Measurements from ENCODE around the gene KCNQ2. TPM values are rescaled to one million over a fixed set of nuclear protein-coding genes. Genes with fewer than 3 reads are reported as not detected.

The KCNQ2 gene
- total RNA-seq, 2 experiments from 2014 or later, result not detected

- Mint-ChIP-seq H3K27ac (no peak overlapping the region), H3K9me3 (no peaks in the 10 kb centered on the region), H3K4me1 (ENCODE audit: low read depth) (no peaks in the 10 kb centered on the region), H3K4me3 (no peak overlapping the region), H3K27me3 (peaks cover 2% of the 10 kb centered on the region), H3K36me3 (ENCODE audit: low read depth) (no peaks in the 10 kb centered on the region)
- POLR2A ChIA-PET, result no interaction called here
- ATAC-seq, result no peak
- no peak for DNase-seq
- CTCF ChIA-PET, result no interaction called here
- TF ChIP-seq, protein P1, sequence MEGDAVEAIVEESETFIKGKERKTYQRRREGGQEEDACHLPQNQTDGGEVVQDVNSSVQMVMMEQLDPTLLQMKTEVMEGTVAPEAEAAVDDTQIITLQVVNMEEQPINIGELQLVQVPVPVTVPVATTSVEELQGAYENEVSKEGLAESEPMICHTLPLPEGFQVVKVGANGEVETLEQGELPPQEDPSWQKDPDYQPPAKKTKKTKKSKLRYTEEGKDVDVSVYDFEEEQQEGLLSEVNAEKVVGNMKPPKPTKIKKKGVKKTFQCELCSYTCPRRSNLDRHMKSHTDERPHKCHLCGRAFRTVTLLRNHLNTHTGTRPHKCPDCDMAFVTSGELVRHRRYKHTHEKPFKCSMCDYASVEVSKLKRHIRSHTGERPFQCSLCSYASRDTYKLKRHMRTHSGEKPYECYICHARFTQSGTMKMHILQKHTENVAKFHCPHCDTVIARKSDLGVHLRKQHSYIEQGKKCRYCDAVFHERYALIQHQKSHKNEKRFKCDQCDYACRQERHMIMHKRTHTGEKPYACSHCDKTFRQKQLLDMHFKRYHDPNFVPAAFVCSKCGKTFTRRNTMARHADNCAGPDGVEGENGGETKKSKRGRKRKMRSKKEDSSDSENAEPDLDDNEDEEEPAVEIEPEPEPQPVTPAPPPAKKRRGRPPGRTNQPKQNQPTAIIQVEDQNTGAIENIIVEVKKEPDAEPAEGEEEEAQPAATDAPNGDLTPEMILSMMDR (IDR thresholded peaks at IDR 0.05), result no peak
- intact Hi-C loops (cut with micrococcal nuclease), result no loop called here
Measured at GRCh38 chr20:63417097-63417737, 55.2 kb downstream of the KCNQ2 start.

- no peak overlapping the region for H3K4me3 Mint-ChIP-seq
- TF ChIP-seq, protein P1 (IDR thresholded peaks at IDR 0.05), result no peak
- CTCF ChIA-PET, result no interaction called here
- H3K27ac Mint-ChIP-seq, result no peak overlapping the region
- H3K4me1 Mint-ChIP-seq (ENCODE audit: low read depth), result peaks cover 2% of the 10 kb centered on the region
- peaks cover 2% of the 10 kb centered on the region for H3K27me3 Mint-ChIP-seq
- ATAC-seq (no peak), DNase-seq (no peak)
- H3K9me3 Mint-ChIP-seq, result no peaks in the 10 kb centered on the region
- no peaks in the 10 kb centered on the region for H3K36me3 Mint-ChIP-seq (ENCODE audit: low read depth)
- POLR2A ChIA-PET, result no interaction called here
- intact Hi-C loops (cut with micrococcal nuclease), result no loop called here
Measured at GRCh38 chr20:63416631-63417030, 55.8 kb downstream of the KCNQ2 start.

GRCh38 chr20:63415647-63416391 is 56.6 kb downstream of the KCNQ2 start:
- intact Hi-C loops (cut with micrococcal nuclease), result no loop called here
- no peak overlapping the region for H3K4me3 Mint-ChIP-seq
- peaks cover 3% of the 10 kb centered on the region for H3K4me1 Mint-ChIP-seq (ENCODE audit: low read depth)
- no peak overlapping the region for H3K27ac Mint-ChIP-seq
- ChIA-PET CTCF (no interaction called here), POLR2A (no interaction called here)
- ATAC-seq (no peak), DNase-seq (no peak)
- TF ChIP-seq, protein P1 (IDR thresholded peaks at IDR 0.05), result no peak
- H3K9me3 Mint-ChIP-seq, result no peaks in the 10 kb centered on the region
- H3K27me3 Mint-ChIP-seq, result peaks cover 2% of the 10 kb centered on the region
- no peaks in the 10 kb centered on the region for H3K36me3 Mint-ChIP-seq (ENCODE audit: low read depth)

DNA sequence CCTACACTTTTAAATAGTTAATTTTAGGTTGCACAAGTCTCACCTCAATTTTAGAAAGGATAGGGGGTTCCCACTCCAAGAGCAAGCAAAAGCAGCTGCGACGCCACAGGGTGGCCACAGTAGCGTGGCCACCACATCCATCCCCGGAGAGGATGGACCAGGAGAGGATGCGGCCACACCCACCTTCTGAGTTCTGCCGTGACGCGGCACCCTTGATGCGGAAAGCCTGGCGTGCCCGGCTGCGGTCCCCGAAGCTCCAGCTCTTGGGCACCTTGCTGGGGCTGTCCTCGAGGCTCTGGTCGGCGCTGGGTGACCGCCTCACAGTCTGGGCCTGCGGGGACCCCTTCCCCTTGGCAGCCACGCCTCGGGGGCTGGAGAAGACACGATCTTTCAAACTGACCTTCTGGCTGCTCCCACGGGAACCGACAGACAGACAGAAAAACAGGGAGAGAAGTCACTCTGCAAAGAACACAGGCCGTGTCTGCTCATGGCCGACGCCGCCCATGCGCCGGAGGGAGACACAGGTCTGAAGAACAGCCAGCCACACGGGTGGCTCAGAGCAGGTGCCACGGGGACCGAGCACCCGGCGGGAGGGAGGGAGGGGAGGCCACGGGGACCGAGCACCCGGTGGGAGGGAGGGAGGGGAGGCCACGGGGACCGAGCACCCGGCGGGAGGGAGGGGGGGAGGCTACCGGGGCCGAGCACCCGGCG is 57.6 kb downstream of the KCNQ2 start:
- ChIA-PET POLR2A (no interaction called here), CTCF (no interaction called here)
- peaks cover 3% of the 10 kb centered on the region for H3K4me1 Mint-ChIP-seq (ENCODE audit: low read depth)
- no peaks in the 10 kb centered on the region for H3K9me3 Mint-ChIP-seq
- peaks cover 2% of the 10 kb centered on the region for H3K27me3 Mint-ChIP-seq
- TF ChIP-seq, protein P1 (IDR thresholded peaks at IDR 0.05), result no peak
- intact Hi-C loops (cut with micrococcal nuclease), result no loop called here
- no peak for ATAC-seq
- H3K27ac Mint-ChIP-seq, result no peak overlapping the region
- no peaks in the 10 kb centered on the region for H3K36me3 Mint-ChIP-seq (ENCODE audit: low read depth)
- DNase-seq, result no peak
- no peak overlapping the region for H3K4me3 Mint-ChIP-seq

Data from activated CD8-positive, alpha-beta T cell treated with anti-CD3 and anti-CD28 coated beads for 36 hours (primary cell).